Esophagus squamous epithelium (tissue), 4 donors: Measurements from ENCODE around the gene HMGCL.

Experiments used
- CTCF ChIP-seq, 6 experiments: fragments of 450-650 bp in 4 of 6; fragments of 200-600 bp in 2 of 6; sonication (generic) in 2 of 6; IDR thresholded peaks; one replicate each; pipeline ENCODE4 v1.5.1; 2016 to 2019; ENCODE audit warnings: antibody characterized with exemption in 6 of 6, mild to moderate bottlenecking in 4 of 6, moderate library complexity in 4 of 6
- POLR2A ChIP-seq, 4 donors: fragments of 450-650 bp; IDR thresholded peaks; one replicate each; pipeline ENCODE4 v1.6.1; 2017; ENCODE audit warnings: antibody characterized with exemption in 4 of 4, mild to moderate bottlenecking in 4 of 4, moderate library complexity in 3 of 4

DNA sequence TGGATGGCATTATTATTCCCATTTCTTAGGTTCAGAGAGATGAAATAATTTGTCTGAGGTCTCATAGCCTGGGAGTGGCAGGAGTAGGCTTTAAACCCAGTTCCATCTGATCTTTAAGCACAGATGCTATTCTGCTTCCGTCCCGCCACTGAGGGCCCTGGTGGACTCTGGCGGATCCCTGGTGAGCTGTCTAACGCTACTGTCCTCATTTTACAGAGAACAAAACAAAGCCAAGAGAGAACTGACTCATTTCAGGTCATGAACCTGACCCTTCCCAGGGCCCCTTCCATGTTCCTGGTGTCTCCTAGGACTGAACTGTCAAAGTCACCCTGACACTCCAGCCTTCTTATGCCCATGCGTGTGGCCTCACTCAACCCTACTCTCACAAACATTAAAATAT lies 21.6 kb downstream of the HMGCL start:
- TF ChIP-seq CTCF (IDR thresholded peaks at IDR 0.05) (no peak), POLR2A (IDR thresholded peaks at IDR 0.05) (no peak)
